WTC11 (cell line): Measurements from ENCODE around the gene CEP295NL. TPM values are rescaled to one million over a fixed set of nuclear protein-coding genes. Genes with fewer than 3 reads are reported as not detected.
A peak's percentile ranks its signal among the peaks of the same experiment; 100 is the strongest.

Experiments used
- ATF3 ChIP-seq: sonication (generic); formaldehyde crosslinking; conservative IDR thresholded peaks from 2 replicates; pipeline ENCODE4 v1.8.1; 2022; ENCODE audit warnings: mild to moderate bottlenecking, missing genetic modification reagents
- CBFB ChIP-seq: sonication (generic); formaldehyde crosslinking; IDR thresholded peaks from 2 replicates; pipeline ENCODE4 v1.8.1; 2022; ENCODE audit warnings: mild to moderate bottlenecking, low read depth, missing genetic modification reagents
- CREB1 ChIP-seq: sonication (generic); formaldehyde crosslinking; IDR thresholded peaks from 2 replicates; pipeline ENCODE4 v1.8.0; 2023; ENCODE audit warnings: mild to moderate bottlenecking, missing genetic modification reagents
- E2F4 ChIP-seq: sonication (generic); formaldehyde crosslinking; IDR thresholded peaks from 2 replicates; pipeline ENCODE4 v1.8.1; 2022; ENCODE audit warnings: low read depth, mild to moderate bottlenecking, moderate library complexity, missing genetic modification reagents, borderline replicate concordance
- HMGA2 ChIP-seq: fragments of 250-450 bp; sonication (Bioruptor Pico); IDR thresholded peaks from 2 replicates; pipeline ENCODE4 v1.4.0; 2021; ENCODE audit warnings: mild to moderate bottlenecking, moderate library complexity
- IRF2 ChIP-seq: sonication (generic); formaldehyde crosslinking; IDR thresholded peaks from 2 replicates; pipeline ENCODE4 v1.8.0; 2022; ENCODE audit warnings: low read depth, missing genetic modification reagents, borderline replicate concordance
- JUN ChIP-seq: sonication (generic); formaldehyde crosslinking; IDR thresholded peaks from 2 replicates; pipeline ENCODE4 v1.8.0; 2023; ENCODE audit warnings: mild to moderate bottlenecking, missing genetic modification reagents
- KAT7 ChIP-seq: sonication (generic); formaldehyde crosslinking; IDR thresholded peaks from 2 replicates; pipeline ENCODE4 v1.8.1; 2023; ENCODE audit warnings: missing genetic modification reagents, mild to moderate bottlenecking, borderline replicate concordance
- NFATC4 ChIP-seq: fragments of 250-450 bp; sonication (Bioruptor Pico); IDR thresholded peaks from 2 replicates; pipeline ENCODE4 v1.9.0; 2021; ENCODE audit warnings: mild to moderate bottlenecking
- NR3C1 ChIP-seq: sonication (generic); formaldehyde crosslinking; conservative IDR thresholded peaks from 2 replicates; pipeline ENCODE4 v1.8.1; 2023; ENCODE audit warnings: low read depth, mild to moderate bottlenecking, missing genetic modification reagents
- RORB ChIP-seq: fragments of 250-450 bp; sonication (Bioruptor Pico); IDR thresholded peaks from 2 replicates; pipeline ENCODE4 v1.9.0; 2021; ENCODE audit warnings: mild to moderate bottlenecking
- TCF7 ChIP-seq: sonication (generic); formaldehyde crosslinking; IDR thresholded peaks from 2 replicates; pipeline ENCODE4 v1.8.0; 2022; ENCODE audit warnings: mild to moderate bottlenecking, low read depth, missing genetic modification reagents, moderate library complexity
- ZNF232 ChIP-seq: sonication (generic); formaldehyde crosslinking; IDR thresholded peaks from 2 replicates; pipeline ENCODE4 v1.8.0; 2022; ENCODE audit warnings: mild to moderate bottlenecking, missing genetic modification reagents
- ZNF263 ChIP-seq: sonication (generic); formaldehyde crosslinking; IDR thresholded peaks from 2 replicates; pipeline ENCODE4 v1.8.1; 2022; ENCODE audit warnings: low read depth, mild to moderate bottlenecking, moderate library complexity, missing genetic modification reagents
- ZNF396 ChIP-seq: fragments of 250-450 bp; sonication (Bioruptor Pico); IDR thresholded peaks from 2 replicates; pipeline ENCODE4 v1.8.0; 2021; ENCODE audit warnings: mild to moderate bottlenecking, moderate library complexity, borderline replicate concordance
- total RNA-seq: library from RNA; stranded (reverse); gene quantifications from 3 replicates; pipeline ENCODE4 v1.2.3, GENCODE V29; 2021
- TF ChIP-seq, protein P1 (sequence below): sonication (generic); formaldehyde crosslinking; IDR thresholded peaks from 2 replicates; pipeline ENCODE4 v1.8.1; 2022; ENCODE audit warnings: mild to moderate bottlenecking, moderate library complexity, missing genetic modification reagents

CEP295NL gene
- total RNA-seq, 1 experiment from 2014 or later = 0.61 TPM

GRCh38 chr17:78840780-78841611, 62.0 kb downstream of the CEP295NL start, which contains the start of gene USP36 (continued):
- TF ChIP-seq KAT7 (CRISPR knock-in tag) = no peak
- no peak for TF ChIP-seq JUN (CRISPR knock-in tag)
- TF ChIP-seq, protein P1, sequence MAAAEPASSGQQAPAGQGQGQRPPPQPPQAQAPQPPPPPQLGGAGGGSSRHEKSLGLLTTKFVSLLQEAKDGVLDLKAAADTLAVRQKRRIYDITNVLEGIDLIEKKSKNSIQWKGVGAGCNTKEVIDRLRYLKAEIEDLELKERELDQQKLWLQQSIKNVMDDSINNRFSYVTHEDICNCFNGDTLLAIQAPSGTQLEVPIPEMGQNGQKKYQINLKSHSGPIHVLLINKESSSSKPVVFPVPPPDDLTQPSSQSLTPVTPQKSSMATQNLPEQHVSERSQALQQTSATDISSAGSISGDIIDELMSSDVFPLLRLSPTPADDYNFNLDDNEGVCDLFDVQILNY = peak; percentile 89
- peak; percentile 86; the same call in 1 of the 2 replicates for TF ChIP-seq CREB1 (CRISPR knock-in tag)
- no peak for TF ChIP-seq RORB (CRISPR knock-in tag)
- TF ChIP-seq CBFB (CRISPR knock-in tag) = peak; percentile 75; the same call in 1 of the 2 replicates
- TF ChIP-seq ZNF263 (CRISPR knock-in tag) = no peak
- TF ChIP-seq HMGA2 (CRISPR knock-in tag) = no peak
- peak; percentile 93; the same call in 1 of the 2 replicates for TF ChIP-seq NR3C1 (CRISPR knock-in tag)
- TF ChIP-seq ZNF396 (CRISPR knock-in tag) = no peak
- TF ChIP-seq IRF2 (CRISPR knock-in tag) = no peak; the same call in 1 of the 2 replicates
- no peak; the same call in 1 of the 2 replicates for TF ChIP-seq ATF3 (CRISPR knock-in tag)
- TF ChIP-seq TCF7 (CRISPR knock-in tag) = 0 out of 2 replicates have a peak, but pooled peaks have one; percentile 16
- TF ChIP-seq ZNF232 (CRISPR knock-in tag) = no peak; the same call in 1 of the 2 replicates
- no peak for TF ChIP-seq NFATC4 (CRISPR knock-in tag)
- no peak; the same call in 1 of the 2 replicates for TF ChIP-seq E2F4 (CRISPR knock-in tag)

Other genes with a start within 250 kb of the CEP295NL start
- gene CYTH1, start 120.9 kb downstream of the CEP295NL start, total RNA-seq = 15.1 to 20.0 TPM (median 15.8 TPM) in 3 replicates
- gene USP36, start 62.4 kb downstream of the CEP295NL start, total RNA-seq = 62.0 to 74.0 TPM (median 65.8 TPM) in 3 replicates
- 36.9 to 39.3 TPM (median 37.1 TPM) in 3 replicates for gene TIMP2, start 22.2 kb upstream of the CEP295NL start, total RNA-seq
- gene LGALS3BP, start 76.7 kb upstream of the CEP295NL start, total RNA-seq = 57.9 to 88.6 TPM (median 86.9 TPM) in 3 replicates
- 34.1 to 39.7 TPM (median 35.1 TPM) in 3 replicates for gene CANT1, start 106.6 kb upstream of the CEP295NL start, total RNA-seq
- 1.5 to 2.7 TPM (median 1.7 TPM) in 3 replicates for gene C1QTNF1, start 121.0 kb upstream of the CEP295NL start, total RNA-seq
- 40.0 to 47.5 TPM (median 41.6 TPM) in 3 replicates for gene ENGASE, start 171.6 kb upstream of the CEP295NL start, total RNA-seq